IMR-90 (cell line): ENCODE results near the gene GCNA. TPM values are rescaled to one million over a fixed set of nuclear protein-coding genes. Genes with fewer than 3 reads are reported as not detected.

Source experiments
- ATAC-seq: fragments of 200-7000 bp; cut with Tn5 transposase; 2 replicates; pipeline ENCODE4 v1.9.1; 2020; ENCODE audit warnings: low read depth, mild to moderate bottlenecking, moderate library complexity
- BruUV-seq: library from RNA; stranded (reverse); fragments of 400-500 nt; replicated peaks from 2 replicates; lab custom pipeline; 2021; lab: Mats Ljungman, UMichigan
- CTCF ChIA-PET: fragments of 300-600 bp; formaldehyde crosslinking; extraction: SDS; loops from one replicate; lab custom pipeline; 2021; ENCODE audit warnings: antibody characterized with exemption; lab: Yijun Ruan, JAX
- POLR2A ChIA-PET: fragments of 300-600 bp; sonication (Branson Sonifier 250); formaldehyde crosslinking; loops from one replicate; lab custom pipeline; 2022; ENCODE audit warnings: antibody characterized with exemption; ENCODE audit not compliant: unreplicated experiment; lab: Charles Lee
- DNase-seq: peaks from one replicate; pipeline ENCODE4 v3.0.0; 2013
- H2AFZ ChIP-seq: replicated peaks from 2 replicates; pipeline ENCODE3; 2013; ENCODE audit warnings: low read length, mild to moderate bottlenecking; ENCODE audit not compliant: poor library complexity
- H2AK5ac ChIP-seq: 2 replicates; pipeline ENCODE4 v1.6.1; 2013; ENCODE audit warnings: low read depth, low read length, inconsistent platforms
- H2AK9ac ChIP-seq: replicated peaks from 2 replicates; pipeline ENCODE3; 2013; ENCODE audit warnings: mild to moderate bottlenecking, low read depth, low read length, moderate library complexity; ENCODE audit not compliant: poor library complexity
- H2BK120ac ChIP-seq: 2 replicates; pipeline ENCODE4 v1.6.1; 2013; ENCODE audit warnings: low read depth, low read length, inconsistent platforms
- H2BK15ac ChIP-seq: 3 replicates; pipeline ENCODE4 v1.6.1; 2013; ENCODE audit warnings: low read depth, low read length, inconsistent platforms
- H2BK20ac ChIP-seq: 2 replicates; pipeline ENCODE4 v1.6.1; 2013; ENCODE audit warnings: low read depth, mild to moderate bottlenecking, inconsistent platforms, low read length, moderate library complexity
- H2BK5ac ChIP-seq: 2 replicates; pipeline ENCODE4 v1.6.1; 2013; ENCODE audit warnings: mild to moderate bottlenecking, low read depth, low read length, inconsistent platforms; ENCODE audit not compliant: poor library complexity, severe bottlenecking
- H3K14ac ChIP-seq: replicated peaks from 2 replicates; pipeline ENCODE4 v1.6.1; 2013; ENCODE audit warnings: low read depth, low read length, inconsistent platforms
- H3K18ac ChIP-seq: 2 replicates; pipeline ENCODE4 v1.6.1; 2013; ENCODE audit warnings: low read depth, low read length, control low read depth
- H3K23ac ChIP-seq: 2 replicates; pipeline ENCODE4 v1.6.1; 2013; ENCODE audit warnings: low read depth, low read length, inconsistent platforms
- H3K27ac ChIP-seq: 2 replicates; pipeline ENCODE4 v1.5.1; 2013; ENCODE audit warnings: mild to moderate bottlenecking, control low read depth, low read length; ENCODE audit not compliant: insufficient read depth
- H3K27me3 ChIP-seq: 2 replicates; pipeline ENCODE4 v1.6.1; 2013; ENCODE audit warnings: low read length; ENCODE audit not compliant: control insufficient read depth, insufficient read depth
- H3K36me3 ChIP-seq: 2 replicates; pipeline ENCODE4 v1.6.1; 2013; ENCODE audit warnings: low read length, mixed read lengths; ENCODE audit not compliant: control insufficient read depth, insufficient read depth
- H3K4ac ChIP-seq: 2 replicates; pipeline ENCODE4 v1.6.1; 2013; ENCODE audit warnings: low read depth, low read length, inconsistent platforms
- H3K4me1 ChIP-seq: 2 replicates; pipeline ENCODE4 v1.6.1; 2013; ENCODE audit warnings: low read length, mixed read lengths; ENCODE audit not compliant: control insufficient read depth, insufficient read depth
- H3K4me2 ChIP-seq: 2 replicates; pipeline ENCODE4 v1.6.1; 2013; ENCODE audit warnings: low read depth, mild to moderate bottlenecking, control low read depth, low read length, moderate library complexity
- H3K4me3 ChIP-seq: 2 replicates; pipeline ENCODE4 v1.5.1; 2013; ENCODE audit warnings: low read depth, mild to moderate bottlenecking, control low read depth, low read length, moderate library complexity; ENCODE audit not compliant: insufficient read depth
- H3K56ac ChIP-seq: 2 replicates; pipeline ENCODE4 v1.6.1; 2013; ENCODE audit warnings: low read length, inconsistent platforms; ENCODE audit not compliant: insufficient read depth; ENCODE audit errors: extremely low read depth
- H3K79me1 ChIP-seq, 2 experiments: 2 replicates each; pipeline ENCODE4 v1.6.1; 2013; ENCODE audit warnings: low read length in 2 of 2, inconsistent platforms in 1 of 2, low read depth in 1 of 2
- H3K9ac ChIP-seq: 2 replicates; pipeline ENCODE4 v1.6.1; 2013; ENCODE audit warnings: low read depth, low read length, control low read depth
- H3K9me1 ChIP-seq: 2 replicates; pipeline ENCODE4 v1.6.1; 2013; ENCODE audit warnings: low read length, inconsistent platforms; ENCODE audit not compliant: insufficient read depth
- H3K9me3 ChIP-seq: 2 replicates; pipeline ENCODE4 v1.6.1; 2013; ENCODE audit warnings: low read length; ENCODE audit not compliant: control insufficient read depth, insufficient read depth
- H4K20me1 ChIP-seq: 2 replicates; pipeline ENCODE4 v1.6.1; 2013; ENCODE audit warnings: low read length, inconsistent platforms; ENCODE audit not compliant: insufficient read depth
- H4K5ac ChIP-seq: 2 replicates; pipeline ENCODE4 v1.6.1; 2013; ENCODE audit warnings: mild to moderate bottlenecking, low read depth, low read length, control low read depth
- H4K8ac ChIP-seq, 2 experiments: 2 replicates each; pipeline ENCODE4 v1.6.1; 2013; ENCODE audit warnings: low read depth in 2 of 2, low read length in 2 of 2, control low read depth in 1 of 2, inconsistent platforms in 1 of 2
- H4K91ac ChIP-seq: 2 replicates; pipeline ENCODE4 v1.6.1; 2013; ENCODE audit warnings: low read depth, low read length, inconsistent platforms; ENCODE audit not compliant: insufficient read depth
- CEBPB ChIP-seq: IDR thresholded peaks from 2 replicates; pipeline ENCODE4 v1.6.1; 2012; ENCODE audit warnings: low read depth, low read length, improper control_type of control experiment
- FOS ChIP-seq: fragments of 150-350 bp; IDR thresholded peaks from 2 replicates; pipeline ENCODE4 v1.6.1; 2016; ENCODE audit warnings: low read depth, low read length
- MXI1 ChIP-seq: IDR thresholded peaks from 2 replicates; pipeline ENCODE4 v1.6.1; 2012; ENCODE audit warnings: low read depth, mild to moderate bottlenecking, low read length, moderate library complexity, borderline replicate concordance
- RAD21 ChIP-seq: IDR thresholded peaks from 2 replicates; pipeline ENCODE4 v1.6.1; 2012; ENCODE audit warnings: low read length, improper control_type of control experiment
- WGBS, 2 experiments: methylation state at CpG; one replicate each; pipeline versions ENCODE4 v1.1.5 to v1.1.7; 2013; ENCODE audit warnings: missing lambda C conversion rate in 2 of 2; ENCODE audit not compliant: insufficient read length in 1 of 2; ENCODE audit errors: extremely low coverage in 2 of 2; 5-methylcytosine and 5-hydroxymethylcytosine counted together
- dilution Hi-C: fragments of 300-500 bp; cut with HindIII; formaldehyde crosslinking; loops from one replicate; pipeline ENCODE4 v1.14.3; 2018; ENCODE audit warnings: low sequenced_read_pairs; ENCODE audit not compliant: unreplicated experiment
- in situ Hi-C: fragments of 300-500 bp; cut with MboI; formaldehyde crosslinking; loops from 3 replicates; pipeline ENCODE4 v1.14.3; 2019; ENCODE audit warnings: low sequenced_read_pairs, inconsistent platforms, mixed read lengths
- intact Hi-C: fragments of 100-400 bp; cut with micrococcal nuclease; formaldehyde crosslinking; loops from 2 replicates; pipeline ENCODE4 v1.10.0; 2022
- polyA plus RNA-seq, 3 experiments: library from polyadenylated mRNA; depleted of rRNA; stranded (reverse); fragments of >200 nt; gene quantifications; 2 replicates each; pipeline ENCODE4 v1.2.3, GENCODE V29; 2012; ENCODE audit warnings: low replicate concordance in 1 of 3
- total RNA-seq: library from RNA; depleted of rRNA; stranded (reverse); fragments of >200 nt; gene quantifications from 2 replicates; pipeline ENCODE4 v1.2.3, GENCODE V29; 2012

GCNA gene
- total and polyA plus RNA-seq, 2 of the 4 experiments (the other 2 are of a cell fraction): 0.90 to 1.3 TPM

DNA sequence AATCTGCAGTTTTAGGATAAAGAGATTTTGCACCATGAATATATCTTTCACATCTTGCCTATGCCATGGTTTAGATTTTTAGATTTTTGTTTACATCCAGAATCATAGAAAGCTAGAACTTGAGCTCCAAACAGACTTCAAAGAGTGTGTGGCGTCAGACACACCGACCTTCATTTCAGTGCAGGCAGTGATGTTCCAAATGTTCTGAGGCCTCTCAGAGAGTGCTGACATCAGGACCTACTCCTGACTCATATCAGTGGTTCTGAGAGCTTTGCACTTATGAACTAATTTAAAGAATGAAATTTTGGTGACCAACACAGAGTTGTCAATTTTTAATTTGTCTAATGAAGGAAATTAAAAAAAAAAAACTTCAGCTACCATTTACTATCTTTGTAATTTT is 21.7 kb downstream of the GCNA start:
- Histone ChIP-seq H3K27ac (no peak overlapping the region), H3K9me3 (peaks cover 11% of the 10 kb centered on the region), H4K5ac (no peak overlapping the region), H3K36me3 (peaks cover 35% of the 10 kb centered on the region), H2AK5ac (no peak overlapping the region), H3K23ac (no peak overlapping the region), H3K56ac (no peak overlapping the region), H3K27me3 (peaks cover 2% of the 10 kb centered on the region; the same call in 1 of the 2 replicates), H3K4ac (no peak overlapping the region), H4K8ac (no peak overlapping the region), H2AK9ac (no peak overlapping the region), H3K4me3 (no peak overlapping the region), H2BK20ac (no peak overlapping the region), H2AFZ (no peak overlapping the region), H3K4me2 (no peak overlapping the region), H3K9me1 (no peaks in the 10 kb centered on the region), H2BK120ac (no peak overlapping the region), H2BK15ac (no peak overlapping the region), H3K14ac (no peak overlapping the region), H3K4me1 (no peaks in the 10 kb centered on the region), H4K91ac (no peak overlapping the region), H3K79me1 (no peaks in the 10 kb centered on the region), H2BK5ac (no peak overlapping the region), H3K9ac (no peak overlapping the region), H4K20me1 (no peaks in the 10 kb centered on the region), H3K18ac (no peak overlapping the region)
- dilution Hi-C loops: no loop called here
- in situ Hi-C loops: no loop called here
- intact Hi-C loops: no loop called here
- TF ChIP-seq FOS (no peak), RAD21 (no peak), CEBPB (no peak), MXI1 (no peak)
- ATAC-seq: no peak
- POLR2A ChIA-PET: no interaction called here
- no peak for DNase-seq
- 72% methylated on average over 2 of the region's 2 CpGs; no CpG with 5 or more reads in 1 of the 2 experiments for WGBS, 2 experiments
- CTCF ChIA-PET: no interaction called here
- no TSS peak for BruUV-seq
